Activated naive CD8-positive, alpha-beta T cell treated with anti-CD3 and anti-CD28 coated beads, Interleukin-2, amount 10 ng/mL, durations not matched to agents 7 days and 5 days (primary cell): ENCODE results near the gene DRAM2. TPM values are rescaled to one million over a fixed set of nuclear protein-coding genes. Genes with fewer than 3 reads are reported as not detected.
"Not testable (repeated sequence)": the region's sequence is repeated elsewhere in the genome, so short reads cannot be mapped to it uniquely, and the experiment has no call there.

Source experiments
- ATAC-seq: fragments of 150-1000 bp; cut with Tn5 transposase; one replicate; pipeline ENCODE4 v1.10.0; 2021; ENCODE audit warnings: low read depth, moderate library complexity
- POLR2A ChIA-PET: fragments of 350-600 bp; sonication (Branson Sonifier 250); formaldehyde crosslinking; loops from one replicate; lab custom pipeline; 2021; ENCODE audit warnings: antibody characterized with exemption; lab: Charles Lee
- DNase-seq: peaks from one replicate; pipeline ENCODE4 v3.0.0; 2021
- H3K27ac Mint-ChIP-seq: one replicate; pipeline ENCODE4 v1.8.0; 2022; ENCODE audit warnings: mild to moderate bottlenecking, mixed read lengths
- H3K27me3 Mint-ChIP-seq: one replicate; pipeline ENCODE4 v1.8.0; 2022; ENCODE audit warnings: mild to moderate bottlenecking, moderate library complexity, mixed read lengths
- H3K36me3 Mint-ChIP-seq: one replicate; pipeline ENCODE4 v1.8.0; 2021; ENCODE audit warnings: mild to moderate bottlenecking, mixed read lengths
- H3K4me1 Mint-ChIP-seq: one replicate; pipeline ENCODE4 v1.8.0; 2021; ENCODE audit warnings: mixed read lengths
- H3K4me3 Mint-ChIP-seq: one replicate; pipeline ENCODE4 v1.8.0; 2022; ENCODE audit warnings: mild to moderate bottlenecking, moderate library complexity, mixed read lengths
- H3K9me3 Mint-ChIP-seq: one replicate; pipeline ENCODE4 v1.8.0; 2021; ENCODE audit warnings: mixed read lengths
- total RNA-seq, 2 experiments: library from RNA; stranded (reverse); gene quantifications; one replicate each; pipeline ENCODE4 v1.2.3, GENCODE V29; 2021

Gene DRAM2
- total RNA-seq, 2 experiments from 2014 or later, result 36.7 to 37.1 TPM

DNA sequence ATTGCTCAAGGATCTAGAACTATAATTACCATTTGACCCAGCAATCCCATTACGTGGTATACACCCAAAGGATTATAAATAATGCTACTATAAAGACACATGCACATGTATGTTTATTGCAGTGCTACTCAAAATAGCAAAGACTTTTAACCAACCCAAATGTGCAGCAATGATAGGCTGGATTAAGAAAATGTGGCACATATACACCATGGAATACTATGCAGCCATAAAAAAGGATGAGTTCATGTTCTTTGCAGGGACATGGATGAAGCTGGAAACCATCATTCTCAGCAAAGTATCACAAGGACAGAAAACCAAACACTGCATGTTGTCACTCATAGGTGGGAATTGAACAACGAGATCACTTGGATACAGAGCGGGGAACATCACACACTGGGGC lies 44.5 kb downstream of the DRAM2 start:
- H3K4me3 Mint-ChIP-seq, H3K4me1 Mint-ChIP-seq, H3K36me3 Mint-ChIP-seq, DNase-seq, H3K27me3 Mint-ChIP-seq, POLR2A ChIA-PET, H3K27ac Mint-ChIP-seq, ATAC-seq: not testable (repeated sequence)
- H3K9me3 Mint-ChIP-seq, result peaks cover 31% of the 10 kb centered on the region

DNA sequence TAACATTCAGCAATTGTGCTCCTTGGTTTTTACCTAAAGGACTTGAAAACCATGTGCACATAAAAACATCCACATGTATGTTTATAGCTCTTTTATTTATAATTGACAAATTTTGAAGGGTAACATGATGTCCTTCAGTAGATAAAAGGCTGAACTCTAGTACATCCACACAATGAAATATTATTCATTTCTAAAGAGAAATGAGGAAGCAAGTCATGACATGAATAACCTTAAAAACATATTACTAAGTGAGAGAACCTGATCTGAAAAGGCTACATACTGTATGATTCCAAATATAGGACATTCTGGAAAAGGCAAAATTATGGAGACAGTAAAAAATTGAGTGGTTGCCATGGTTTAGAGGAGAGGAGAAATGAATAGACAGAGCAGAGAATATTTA lies 50.3 kb downstream of the DRAM2 start:
- Mint-ChIP-seq H3K9me3 (peaks cover 11% of the 10 kb centered on the region), H3K27ac (no peak overlapping the region), H3K4me1 (no peaks in the 10 kb centered on the region), H3K4me3 (no peak overlapping the region), H3K36me3 (peaks cover 4% of the 10 kb centered on the region), H3K27me3 (peaks cover 7% of the 10 kb centered on the region)
- ATAC-seq (no peak), DNase-seq (no peak)
- POLR2A ChIA-PET, result no interaction called here

DNA sequence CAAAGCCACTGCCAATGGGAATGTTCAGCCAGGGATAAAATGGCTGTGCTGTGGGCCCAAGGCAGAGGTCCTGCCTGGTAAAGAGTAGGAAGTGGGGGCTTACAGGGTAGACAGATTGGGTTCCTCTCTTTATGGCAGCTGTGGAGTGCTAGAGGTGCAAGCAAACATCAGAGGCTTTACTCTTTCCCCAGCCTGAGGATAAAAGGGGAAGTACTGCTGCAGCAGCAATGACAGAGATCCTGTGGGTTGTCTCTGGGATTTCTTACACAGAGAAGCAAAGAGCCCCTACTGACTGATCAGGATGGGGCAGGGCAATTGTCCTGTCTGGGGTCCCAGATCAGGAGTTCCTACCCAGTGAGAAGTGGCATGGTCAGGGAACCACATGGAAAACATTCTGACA lies 54.2 kb downstream of the DRAM2 start:
- Mint-ChIP-seq H3K36me3 (peaks cover 2% of the 10 kb centered on the region), H3K9me3 (peaks cover 8% of the 10 kb centered on the region), H3K4me3 (no peak overlapping the region), H3K4me1 (no peaks in the 10 kb centered on the region), H3K27me3 (peaks cover 20% of the 10 kb centered on the region), H3K27ac (no peak overlapping the region)
- no peak for ATAC-seq
- no peak for DNase-seq
- POLR2A ChIA-PET, result no interaction called here

DNA sequence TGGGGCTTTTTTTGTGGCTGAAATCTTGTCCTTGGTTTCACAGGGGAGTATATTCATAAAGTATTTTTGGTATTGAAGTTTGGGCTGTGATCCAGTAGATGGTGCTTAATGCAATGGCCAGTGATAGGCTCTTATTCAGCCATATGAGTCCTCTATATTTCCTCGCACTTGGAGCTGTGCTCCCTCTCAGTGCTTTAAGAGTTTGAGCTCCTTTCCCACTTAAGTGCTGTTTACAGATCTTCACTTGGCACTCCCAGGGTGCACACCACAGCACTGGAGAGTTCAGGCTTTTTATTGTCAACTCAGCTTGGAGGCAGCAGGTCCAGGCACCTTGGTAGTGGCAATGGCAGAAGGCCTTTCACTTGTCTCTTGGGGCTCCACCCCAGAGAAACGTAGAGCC lies 54.9 kb downstream of the DRAM2 start:
- DNase-seq, result no peak
- Mint-ChIP-seq H3K27me3 (peaks cover 22% of the 10 kb centered on the region), H3K36me3 (peaks cover 2% of the 10 kb centered on the region)

DNA sequence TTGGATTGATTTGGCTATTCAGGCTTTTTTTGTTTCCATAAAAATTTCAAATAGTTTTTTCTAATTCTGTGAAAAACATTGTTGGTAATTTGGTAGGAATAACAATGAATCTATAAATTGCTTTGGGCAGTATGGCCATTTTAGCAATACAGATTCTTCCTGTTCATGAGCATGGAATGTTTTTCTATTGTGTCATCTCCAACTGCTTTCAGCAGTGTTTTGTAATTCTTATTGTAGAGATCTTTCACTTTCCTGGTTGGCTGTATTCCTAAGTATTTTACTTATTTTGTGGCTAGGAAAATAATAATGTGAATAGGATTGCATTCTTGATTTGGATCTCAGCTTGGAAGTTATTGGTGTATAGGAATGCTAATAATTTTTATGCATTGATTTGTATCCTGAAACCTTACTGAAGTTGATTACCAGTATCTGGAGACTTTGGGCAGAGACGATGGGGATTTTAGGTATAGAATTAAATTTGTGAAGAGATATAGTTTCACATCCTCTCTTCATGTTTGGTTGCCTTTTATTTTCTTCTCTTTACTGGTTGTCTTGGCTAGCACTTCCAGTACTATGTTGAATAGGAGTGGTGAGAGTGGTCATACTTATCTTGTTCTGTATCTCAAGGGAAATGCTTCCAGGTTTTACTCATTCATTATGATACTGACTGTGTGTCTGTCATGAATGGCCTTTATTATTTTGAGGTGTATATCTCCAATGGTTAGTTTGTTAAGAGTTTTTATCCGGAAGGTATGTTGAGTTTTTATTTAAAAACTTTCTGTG lies 57.3 kb downstream of the DRAM2 start:
- Mint-ChIP-seq H3K36me3 (no peaks in the 10 kb centered on the region), H3K27me3 (peaks cover 21% of the 10 kb centered on the region), H3K27ac (no peak overlapping the region), H3K9me3 (peaks cover 9% of the 10 kb centered on the region), H3K4me3 (no peak overlapping the region), H3K4me1 (no peaks in the 10 kb centered on the region)
- DNase-seq, result no peak
- POLR2A ChIA-PET, result no interaction called here
- ATAC-seq, result no peak

More for the DNA sequence above, 54.9 kb downstream of the DRAM2 start:
- ATAC-seq, result no peak
- Mint-ChIP-seq H3K9me3 (peaks cover 8% of the 10 kb centered on the region), H3K4me1 (no peaks in the 10 kb centered on the region), H3K4me3 (no peak overlapping the region), H3K27ac (no peak overlapping the region)
- POLR2A ChIA-PET, result no interaction called here

DNA sequence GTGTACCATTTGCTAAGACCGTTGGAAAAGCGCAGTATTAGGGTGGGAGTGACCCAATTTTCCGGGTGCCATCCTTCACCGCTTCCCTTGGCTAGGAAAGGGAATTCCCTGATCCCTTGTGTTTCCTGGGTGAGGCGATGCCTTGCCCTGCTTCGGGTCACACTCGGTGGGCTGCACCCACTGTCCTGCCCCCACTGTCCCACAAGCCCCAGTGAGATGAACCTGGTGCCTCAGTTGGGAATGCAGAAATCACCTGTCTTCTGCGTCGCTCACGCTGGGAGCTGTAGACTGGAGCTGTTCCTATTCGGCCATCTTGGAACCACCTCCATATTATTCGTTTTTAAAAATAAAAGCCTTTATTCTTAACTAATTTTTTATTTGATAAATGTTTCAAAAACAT lies 60.6 kb downstream of the DRAM2 start:
- ATAC-seq, POLR2A ChIA-PET: not testable (repeated sequence)

DNA sequence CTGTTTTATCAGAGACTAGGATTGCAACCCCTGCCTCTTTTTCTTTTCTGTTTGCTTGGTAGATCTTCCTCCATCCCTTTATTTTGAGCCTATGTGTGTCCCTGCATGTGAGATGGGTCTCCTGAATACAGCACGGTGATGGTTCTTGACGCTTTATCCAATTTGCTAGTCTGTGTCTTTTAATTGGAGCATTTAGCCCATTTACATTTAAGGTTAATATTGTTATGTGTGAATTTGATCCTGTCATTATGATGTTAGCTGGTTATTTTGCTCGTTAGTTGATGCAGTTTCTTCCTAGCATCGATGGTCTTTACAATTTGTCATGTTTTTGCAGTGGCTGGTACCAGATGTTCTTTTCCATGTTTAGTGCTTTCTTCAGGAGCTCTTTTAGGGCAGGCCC lies 62.6 kb downstream of the DRAM2 start:
- H3K4me3 Mint-ChIP-seq, H3K36me3 Mint-ChIP-seq, DNase-seq, H3K27ac Mint-ChIP-seq, ATAC-seq, POLR2A ChIA-PET, H3K9me3 Mint-ChIP-seq, H3K27me3 Mint-ChIP-seq, H3K4me1 Mint-ChIP-seq: not testable (repeated sequence)

More for the DNA sequence above, 60.6 kb downstream of the DRAM2 start:
- H3K4me1 Mint-ChIP-seq, DNase-seq, H3K27ac Mint-ChIP-seq, H3K36me3 Mint-ChIP-seq, H3K9me3 Mint-ChIP-seq, H3K4me3 Mint-ChIP-seq: not testable (repeated sequence)
- peaks cover 20% of the 10 kb centered on the region for H3K27me3 Mint-ChIP-seq

Other genes with a start within 250 kb of the DRAM2 start
- gene LRIF1, start 176.2 kb downstream of the DRAM2 start, total RNA-seq, result 10 to 100 TPM; 25.2 to 26.1 TPM
- 10 to 100 TPM; 44.1 to 46.5 TPM for gene CEPT1, start 130 bp upstream of the DRAM2 start, total RNA-seq
- 100 to 1,000 TPM; 293 to 299 TPM for gene DENND2D, start 60.6 kb upstream of the DRAM2 start, total RNA-seq
- 10 to 100 TPM; 30.5 to 33.9 TPM for gene CHI3L2, start 87.6 kb upstream of the DRAM2 start, total RNA-seq
- not detected for gene CHIA, start 150.8 kb upstream of the DRAM2 start, total RNA-seq